ENCODE measurements around the gene TM2D3. TPM values are rescaled to one million over a fixed set of nuclear protein-coding genes. Genes with fewer than 3 reads are reported as not detected.

Gene TM2D3, protein sequence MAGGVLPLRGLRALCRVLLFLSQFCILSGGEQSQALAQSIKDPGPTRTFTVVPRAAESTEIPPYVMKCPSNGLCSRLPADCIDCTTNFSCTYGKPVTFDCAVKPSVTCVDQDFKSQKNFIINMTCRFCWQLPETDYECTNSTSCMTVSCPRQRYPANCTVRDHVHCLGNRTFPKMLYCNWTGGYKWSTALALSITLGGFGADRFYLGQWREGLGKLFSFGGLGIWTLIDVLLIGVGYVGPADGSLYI
- 10 to 100 TPM; 53.6 to 66.8 (median 64.7) TPM for polyA plus RNA-seq (ENCODE audit: insufficient read depth in 1 of 5, insufficient read length in 5 of 5, low replicate concordance in 1 of 5)
- long read RNA-seq, donor 1, transcript TM2D3-208 (2 exons, 2,133 nt), result minor isoform, 7 of 42 reads
- long read RNA-seq, donor 1, transcript TM2D3-201 (6 exons, 1,381 nt), result minor isoform, 6 of 42 reads
- long read RNA-seq, donor 1, transcript TM2D3-202 (5 exons, 1,329 nt), result major isoform, 13 of 42 reads
- long read RNA-seq, donor 1, partial matches to known transcripts, result 7 of 42 reads
- long read RNA-seq, donor 1, other reads (novel, unspliced or antisense), result 0 of 42 reads
- long read RNA-seq, donor 2, transcript TM2D3-202 (5 exons, 1,329 nt), result major isoform, 12 of 22 reads
- long read RNA-seq, donor 2, partial matches to known transcripts, result 0 of 22 reads
- long read RNA-seq, donor 2, other reads (novel, unspliced or antisense), result 0 of 22 reads
- long read RNA-seq, donor 3, transcript TM2D3-202 (5 exons, 1,329 nt), result major isoform, 16 of 39 reads
- long read RNA-seq, donor 3, transcript TM2D3-208 (2 exons, 2,133 nt), result minor isoform, 7 of 39 reads
- long read RNA-seq, donor 3, partial matches to known transcripts, result 6 of 39 reads
- long read RNA-seq, donor 3, other reads (novel, unspliced or antisense), result 0 of 39 reads
- long read RNA-seq, donor 4, transcript TM2D3-202 (5 exons, 1,329 nt), result major isoform, 10 of 26 reads
- long read RNA-seq, donor 4, transcript TM2D3-201 (6 exons, 1,381 nt), result minor isoform, 7 of 26 reads
- long read RNA-seq, donor 4, transcript TM2D3-208 (2 exons, 2,133 nt), result minor isoform, 8 of 26 reads
- long read RNA-seq, donor 4, partial matches to known transcripts, result 0 of 26 reads
- long read RNA-seq, donor 4, other reads (novel, unspliced or antisense), result 0 of 26 reads
- long read RNA-seq, donor 5, transcript TM2D3-202 (5 exons, 1,329 nt), result major isoform, 17 of 53 reads
- long read RNA-seq, donor 5, transcript TM2D3-208 (2 exons, 2,133 nt), result minor isoform, 11 of 53 reads
- long read RNA-seq, donor 5, transcript TM2D3-201 (6 exons, 1,381 nt), result minor isoform, 12 of 53 reads
- long read RNA-seq, donor 5, partial matches to known transcripts, result 5 of 53 reads
- long read RNA-seq, donor 5, other reads (novel, unspliced or antisense), result 0 of 53 reads
- long read RNA-seq, donor 6, transcript TM2D3-208 (2 exons, 2,133 nt), result minor isoform, 9 of 45 reads
- long read RNA-seq, donor 6, transcript TM2D3-202 (5 exons, 1,329 nt), result major isoform, 21 of 45 reads
- long read RNA-seq, donor 6, transcript TM2D3-201 (6 exons, 1,381 nt), result minor isoform, 6 of 45 reads
- long read RNA-seq, donor 6, partial matches to known transcripts, result 0 of 45 reads
- long read RNA-seq, donor 6, other reads (novel, unspliced or antisense), result 0 of 45 reads
- long read RNA-seq, donor 7, transcript TM2D3-202 (5 exons, 1,329 nt), result minor isoform, 12 of 56 reads
- long read RNA-seq, donor 7, transcript TM2D3-208 (2 exons, 2,133 nt), result major isoform, 27 of 56 reads
- long read RNA-seq, donor 7, partial matches to known transcripts, result 9 of 56 reads
- long read RNA-seq, donor 7, other reads (novel, unspliced or antisense), result 0 of 56 reads
- long read RNA-seq, donor 8, partial matches to known transcripts, result 5 of 13 reads
- long read RNA-seq, donor 8, other reads (novel, unspliced or antisense), result 0 of 13 reads

DNA sequence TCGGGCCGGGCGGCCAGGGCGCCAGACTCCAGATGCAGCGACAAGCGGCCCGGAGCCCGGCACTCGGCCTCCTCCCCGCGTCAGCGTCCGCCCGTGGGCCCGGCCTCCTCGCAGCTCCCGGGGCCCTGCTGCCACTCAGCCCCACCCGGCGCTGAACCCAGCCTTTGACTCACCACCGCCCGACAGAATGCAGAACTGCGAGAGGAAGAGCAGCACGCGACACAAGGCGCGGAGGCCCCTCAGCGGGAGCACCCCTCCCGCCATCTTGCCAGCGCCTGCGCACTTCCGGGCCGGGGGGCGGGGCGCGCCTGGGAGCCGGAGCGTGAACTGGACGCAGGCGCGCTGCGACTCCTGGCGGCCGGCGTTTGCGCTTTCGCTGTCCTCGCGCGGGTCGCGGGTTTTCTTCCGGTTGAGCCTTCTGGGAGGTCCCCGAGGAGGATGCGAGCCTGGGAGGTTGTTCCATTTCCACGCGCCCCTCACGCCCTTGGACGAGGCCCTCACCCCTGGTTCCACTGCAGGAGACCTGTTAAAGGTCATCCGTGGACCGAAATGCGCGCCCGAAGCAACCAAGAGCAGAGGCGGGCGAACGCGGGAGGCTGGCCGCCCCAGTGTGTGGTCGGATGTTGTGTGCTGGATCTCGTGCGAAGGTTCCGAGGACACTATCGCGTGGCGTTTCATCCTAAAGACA, at the start of gene TM2D3:
TM2D3 (minus strand) TSS at position 284 of the 688 bp plus-strand sequence; CDS start at position 264, 20 bp downstream.
- peak; percentile 94 to 95 for DNase-seq

DNA sequence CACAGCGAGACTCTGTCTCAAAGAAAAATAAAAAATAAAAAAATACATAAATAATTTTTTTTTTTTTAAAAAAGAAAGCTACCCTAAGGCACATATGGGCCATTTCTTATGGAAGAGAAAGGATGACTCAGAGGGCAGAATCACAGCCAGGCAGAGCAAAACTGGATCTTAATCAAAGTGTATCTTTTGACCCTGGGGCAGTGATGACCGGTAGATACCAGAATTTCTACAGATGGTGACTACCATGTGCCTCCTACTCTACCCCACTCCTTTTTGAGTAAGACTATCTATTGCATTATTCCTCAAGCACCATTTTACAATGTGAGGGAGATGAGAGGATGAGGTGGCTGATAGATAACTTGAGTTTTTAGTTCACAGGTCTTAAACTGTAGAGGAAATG, 46.1 kb upstream of the TM2D3 start:
- no peak for DNase-seq

DNA sequence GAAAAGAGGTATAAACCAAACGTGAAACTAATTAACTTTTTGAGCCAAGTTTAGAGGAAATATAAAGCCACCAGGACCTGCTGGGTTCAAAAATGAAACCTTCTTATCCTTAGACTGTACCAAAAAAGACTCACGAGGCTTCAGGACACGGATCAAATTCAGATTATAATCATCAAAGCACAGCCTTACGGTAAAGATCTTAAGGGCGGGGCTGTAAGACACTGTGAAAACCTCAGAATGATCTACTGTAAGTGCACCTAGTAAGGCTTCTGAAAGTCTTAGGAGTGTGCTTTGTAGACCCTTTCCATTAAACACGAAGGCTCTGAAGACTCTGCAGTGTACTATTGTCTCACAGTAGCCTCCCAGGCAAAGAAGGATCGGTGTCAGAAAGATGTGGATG, 45.3 kb upstream of the TM2D3 start:
- DNase-seq, result no peak

DNA sequence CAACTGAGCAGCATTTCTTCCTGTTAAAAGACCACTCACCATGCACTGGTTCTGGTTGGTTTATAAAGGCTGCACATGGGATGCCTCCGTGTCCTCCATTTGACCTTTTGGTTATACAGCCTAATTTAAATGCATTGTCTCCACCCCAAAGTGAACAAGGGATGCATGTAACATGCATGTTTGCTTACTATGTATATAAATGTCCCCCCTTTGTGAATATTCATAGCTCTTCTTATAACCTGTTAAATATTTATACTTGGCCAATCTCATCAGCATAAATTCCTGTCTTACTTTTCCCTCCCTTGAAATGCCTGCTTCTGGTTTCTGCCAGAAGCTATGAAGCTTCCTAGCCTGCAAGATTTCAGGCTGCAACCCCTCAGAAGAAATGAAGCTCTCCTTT, 44.6 kb upstream of the TM2D3 start:
- DNase-seq, result no peak

DNA sequence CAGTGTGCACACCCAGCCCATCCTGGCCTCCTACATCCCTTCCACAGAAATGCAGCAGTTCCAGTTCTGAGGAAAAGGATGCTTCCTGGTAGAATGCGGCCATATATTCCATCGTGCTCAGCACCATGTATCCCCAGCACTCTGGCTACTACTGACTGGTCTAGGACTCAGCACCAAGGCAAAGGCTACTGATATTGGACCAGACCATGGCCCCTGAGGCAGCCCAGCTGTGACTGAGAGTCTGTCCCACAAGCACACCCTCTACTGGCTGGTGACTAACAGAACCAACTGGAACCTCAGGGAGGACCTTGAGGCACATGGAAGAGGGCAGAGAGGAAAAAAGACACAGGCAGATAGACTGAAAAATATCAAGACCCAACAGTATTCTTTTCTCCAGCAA, 42.1 kb upstream of the TM2D3 start:
- no peak for DNase-seq

DNA sequence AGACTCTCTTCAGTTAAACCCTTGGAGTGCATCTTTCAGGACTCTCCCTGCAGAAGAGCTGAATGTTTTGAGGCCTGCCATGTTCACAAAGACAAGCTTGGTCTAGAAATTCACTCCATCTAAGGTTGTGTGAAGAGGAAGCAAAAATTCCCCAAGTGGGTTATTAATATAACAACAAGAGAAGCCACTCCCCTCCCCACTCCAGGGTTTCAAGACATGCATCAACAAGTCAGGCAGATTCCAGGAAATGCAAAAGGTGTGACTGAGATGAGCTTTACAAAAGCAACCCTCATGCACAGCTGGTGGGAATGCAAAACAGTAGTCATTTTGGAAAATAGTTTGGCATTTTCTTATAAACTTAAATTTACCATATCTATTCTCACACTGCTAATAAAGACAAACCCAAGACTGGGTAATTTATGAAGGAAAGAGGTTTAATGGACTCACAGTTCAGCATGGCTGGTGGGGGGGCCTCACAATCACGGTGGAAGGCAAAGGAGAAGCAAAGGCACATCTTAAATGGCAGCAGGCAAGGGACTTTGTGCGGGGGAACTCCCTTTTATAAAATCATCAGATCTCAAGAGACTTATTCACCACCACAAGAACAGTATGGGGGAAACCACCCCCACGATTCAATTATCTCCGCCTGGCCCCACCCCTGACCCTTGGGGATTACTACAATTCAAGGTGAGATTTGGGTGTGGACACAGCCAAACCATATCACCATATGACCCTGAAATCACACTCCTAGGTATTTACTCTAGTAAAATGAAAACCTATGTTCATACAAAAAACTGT, 40.8 kb upstream of the TM2D3 start:
- no peak for DNase-seq

DNA sequence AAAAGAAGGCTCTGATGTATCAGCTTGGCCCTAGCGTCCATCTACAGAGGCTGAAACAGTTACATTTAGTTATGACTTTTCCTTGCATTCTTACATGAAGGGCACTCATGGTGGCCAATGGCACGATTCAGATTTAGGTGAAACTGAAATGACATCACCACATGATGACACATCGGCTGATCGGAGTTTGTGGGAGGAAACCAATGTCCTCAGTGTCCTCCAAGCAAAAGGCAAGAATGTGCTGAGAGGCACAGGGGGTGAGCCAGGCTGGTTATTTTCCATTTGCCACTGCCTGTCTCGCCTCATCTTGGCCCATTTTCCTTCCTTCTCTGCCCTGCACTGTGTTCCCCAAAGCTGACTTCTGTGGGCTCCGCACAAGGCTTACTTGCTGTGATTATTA, 37.7 kb upstream of the TM2D3 start:
- DNase-seq, result no peak

DNA sequence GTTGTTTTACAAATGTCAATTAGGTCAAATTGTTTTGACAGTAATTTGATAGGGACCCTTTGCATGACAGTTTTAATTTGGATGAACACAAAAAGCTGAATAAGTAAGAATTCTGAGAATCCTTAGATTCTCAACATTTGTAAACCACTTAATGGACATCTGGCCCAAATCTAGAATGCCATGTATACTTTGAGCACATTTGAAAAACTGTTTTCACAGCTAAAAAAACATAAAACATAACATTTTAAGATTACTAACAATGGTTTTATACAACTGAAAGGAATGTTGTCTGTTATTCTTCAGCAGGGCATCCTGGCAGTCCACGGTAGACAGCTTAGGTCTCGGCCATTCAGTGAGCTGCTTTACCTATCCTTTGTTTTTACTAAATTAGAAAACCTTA, 34.5 kb upstream of the TM2D3 start:
- no peak for DNase-seq

DNA sequence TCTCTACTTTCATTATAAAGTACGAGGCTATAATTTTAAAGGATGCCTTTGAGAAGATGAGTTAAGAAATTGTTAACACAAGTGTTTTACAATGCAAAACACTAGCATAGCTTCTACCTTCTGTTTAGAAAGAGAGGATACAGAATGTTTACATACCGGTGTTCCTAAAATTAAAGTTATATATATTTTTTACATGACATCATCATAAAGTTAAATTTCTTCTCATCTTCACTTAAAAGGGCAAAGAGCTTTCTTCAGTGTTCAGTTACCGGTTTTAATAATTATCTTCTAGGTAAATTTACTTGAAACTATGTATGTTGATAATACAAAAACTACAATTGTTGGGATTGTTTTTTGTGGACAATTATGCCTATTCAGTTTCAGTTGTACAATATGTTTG, 32.7 kb upstream of the TM2D3 start:
- no peak for DNase-seq

DNA sequence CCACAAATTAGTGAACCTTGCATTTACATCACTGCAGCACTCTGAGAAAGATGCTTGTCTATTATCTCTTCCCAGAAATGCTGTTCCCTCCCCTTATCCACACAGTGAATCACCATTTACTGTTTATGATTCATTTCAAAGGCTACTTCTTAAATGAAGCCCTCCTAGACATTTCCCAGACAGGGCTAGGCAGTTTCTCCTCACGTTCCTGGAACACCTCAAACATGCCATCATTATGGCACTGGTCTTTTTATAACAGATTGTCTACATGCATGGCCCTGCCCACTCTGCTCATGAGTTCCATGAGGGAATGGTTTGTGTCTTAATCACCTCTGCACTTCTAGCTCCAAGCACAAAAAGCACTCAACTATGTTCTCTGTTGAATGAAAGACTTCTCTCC, 32.2 kb upstream of the TM2D3 start:
- no peak for DNase-seq

DNA sequence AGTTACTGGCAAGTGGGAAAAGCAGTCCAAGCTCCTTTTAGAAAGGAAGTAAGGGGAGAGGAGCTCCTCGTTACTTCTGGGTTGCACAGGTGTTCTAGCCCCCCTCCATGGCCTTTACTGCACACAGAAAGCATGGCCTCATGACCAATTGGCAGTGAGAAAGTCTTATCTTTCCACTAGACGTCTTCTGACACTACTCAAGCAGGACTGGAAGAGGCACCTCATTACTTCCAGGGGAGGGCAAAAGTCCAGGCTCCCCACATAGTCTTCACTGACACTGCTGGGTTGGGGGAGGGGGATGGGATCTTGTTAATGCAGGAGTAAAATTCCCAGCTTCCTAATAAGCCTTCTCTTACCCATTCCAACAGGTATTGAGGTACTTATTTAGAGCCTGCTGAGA, 27.6 kb upstream of the TM2D3 start:
- DNase-seq, result no peak

DNA sequence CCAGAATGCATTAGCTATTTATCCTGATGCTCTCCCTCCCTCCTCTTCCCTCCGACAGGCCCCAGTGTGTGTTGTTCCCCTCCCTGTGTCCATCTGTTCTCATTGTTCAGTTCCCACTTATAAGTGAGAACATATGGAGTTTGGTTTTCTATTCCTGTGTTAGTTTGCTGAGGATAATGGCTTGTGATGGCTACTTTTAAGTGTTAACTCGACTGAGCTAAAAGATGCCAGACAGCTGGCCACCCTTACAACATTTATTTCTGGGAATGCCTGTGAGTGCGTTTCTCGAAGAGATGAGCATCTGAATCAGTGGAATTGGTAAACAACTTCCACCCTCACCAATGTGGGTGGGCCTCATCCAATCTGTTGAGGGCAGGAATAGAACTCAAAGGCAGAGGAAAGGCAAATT, 24.7 kb upstream of the TM2D3 start:
- no peak for DNase-seq

DNA sequence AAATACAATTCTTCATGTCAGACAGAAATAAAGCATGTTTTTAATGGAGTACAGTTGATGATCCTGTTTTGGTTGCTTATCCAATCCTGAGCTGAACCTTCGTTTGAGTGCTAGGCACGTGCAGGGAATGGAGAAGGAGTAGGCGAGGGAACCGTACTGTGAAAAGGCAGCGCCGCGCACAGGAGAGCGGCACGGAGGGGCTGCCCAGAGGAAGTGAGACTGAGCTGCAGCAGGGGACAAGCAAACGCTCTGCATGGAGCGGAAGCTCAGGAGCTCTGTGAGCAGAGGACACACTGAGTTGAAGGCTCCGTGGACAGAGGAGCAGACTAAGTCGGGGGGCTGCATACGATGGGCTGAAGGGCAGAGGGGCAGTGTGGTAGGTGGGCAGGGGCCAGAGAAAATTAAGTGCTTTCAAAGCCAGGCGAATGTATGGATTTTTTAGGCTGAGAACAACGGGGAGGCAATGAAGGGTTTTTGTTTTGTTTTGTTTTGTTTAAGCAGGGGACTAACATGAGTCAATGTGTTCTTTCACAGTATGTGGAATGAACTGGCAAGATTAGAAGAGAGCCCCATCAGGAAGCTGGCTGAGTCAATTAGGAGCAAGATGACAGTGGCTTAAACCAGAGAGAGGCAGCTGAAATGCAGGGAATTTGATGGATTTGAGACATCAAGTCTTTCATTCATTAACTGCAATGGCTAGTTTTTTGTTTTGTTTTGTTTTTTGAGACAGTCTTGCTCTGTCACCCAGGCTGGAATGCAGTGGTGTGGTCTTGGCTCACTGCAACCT, 23.8 kb upstream of the TM2D3 start:
- DNase-seq, result no peak

DNA sequence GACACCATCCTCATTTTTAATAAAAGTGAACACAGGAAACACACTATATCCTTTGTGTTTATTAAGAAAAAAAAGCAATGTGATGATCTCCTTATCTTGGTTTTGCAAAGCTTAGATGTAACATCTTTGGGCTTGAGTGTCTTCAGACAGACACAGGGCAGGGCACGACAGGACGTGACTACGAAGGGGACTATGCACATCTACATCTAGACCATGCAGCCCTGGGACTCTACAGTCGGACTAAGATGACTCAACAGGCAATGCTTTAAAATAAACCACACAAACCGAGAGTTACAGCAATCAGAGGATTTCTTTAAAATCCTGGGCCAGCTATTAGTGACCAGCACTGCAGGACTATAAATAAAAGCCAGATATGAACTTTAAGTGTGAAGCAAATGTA, 22.8 kb upstream of the TM2D3 start:
- DNase-seq, result no peak

DNA sequence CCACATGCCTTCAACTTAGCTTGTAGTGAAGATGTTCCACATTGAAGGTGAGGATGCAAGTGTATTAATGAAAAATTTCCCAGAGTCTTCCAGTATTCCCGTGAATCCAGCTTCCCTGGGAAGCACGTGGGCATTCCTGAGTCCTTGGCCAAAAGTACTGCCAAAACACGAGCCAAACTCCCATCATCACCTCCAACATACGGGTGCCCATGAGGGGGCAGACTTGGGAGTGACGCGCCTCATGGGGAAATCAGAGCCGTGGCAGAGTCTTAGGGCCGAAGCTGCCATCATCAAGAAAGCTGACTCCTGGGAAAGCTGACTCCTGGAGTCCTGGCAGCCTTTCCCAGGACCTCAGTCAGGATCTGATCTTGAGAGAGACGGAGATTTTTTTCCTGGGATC, 20.1 kb upstream of the TM2D3 start:
- no peak for DNase-seq

DNA sequence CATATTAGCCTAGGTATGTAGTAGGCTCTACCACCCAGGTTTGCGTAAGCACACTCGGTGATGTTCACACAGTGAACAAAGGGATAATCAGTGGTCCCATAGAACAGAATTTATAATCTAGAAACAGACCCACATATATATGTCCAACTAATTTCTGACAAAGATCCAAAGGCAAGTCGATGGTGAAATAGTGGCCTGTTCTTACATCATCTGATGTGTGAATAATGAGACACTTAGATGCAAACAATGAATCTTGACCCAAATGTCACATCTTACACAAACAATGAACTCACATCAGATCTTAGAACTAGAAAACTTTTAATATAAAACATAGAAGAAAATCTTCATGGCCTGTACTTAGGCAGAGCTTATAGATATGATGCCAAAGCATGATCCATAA, 17.6 kb upstream of the TM2D3 start:
- DNase-seq, result no peak

DNA sequence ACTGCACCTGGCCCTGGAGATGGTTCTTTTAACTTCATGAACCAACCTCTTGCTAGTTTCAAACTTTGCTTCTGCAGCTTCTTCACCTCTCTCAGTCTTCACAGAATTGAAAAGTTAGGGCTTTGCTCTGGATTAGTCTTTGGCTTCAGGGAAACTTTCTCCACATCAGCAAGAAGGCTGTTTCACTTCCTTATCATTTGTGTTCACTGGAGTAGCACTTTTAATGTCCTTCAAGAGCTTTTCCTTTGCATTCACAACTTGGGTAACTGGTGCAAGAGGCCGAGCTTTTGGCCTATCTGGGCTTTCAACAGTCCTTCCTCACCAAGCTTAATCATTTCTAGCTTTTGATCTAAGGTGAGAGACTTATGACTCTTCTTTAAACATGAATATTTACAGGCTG, 15.7 kb upstream of the TM2D3 start:
- no peak for DNase-seq

DNA sequence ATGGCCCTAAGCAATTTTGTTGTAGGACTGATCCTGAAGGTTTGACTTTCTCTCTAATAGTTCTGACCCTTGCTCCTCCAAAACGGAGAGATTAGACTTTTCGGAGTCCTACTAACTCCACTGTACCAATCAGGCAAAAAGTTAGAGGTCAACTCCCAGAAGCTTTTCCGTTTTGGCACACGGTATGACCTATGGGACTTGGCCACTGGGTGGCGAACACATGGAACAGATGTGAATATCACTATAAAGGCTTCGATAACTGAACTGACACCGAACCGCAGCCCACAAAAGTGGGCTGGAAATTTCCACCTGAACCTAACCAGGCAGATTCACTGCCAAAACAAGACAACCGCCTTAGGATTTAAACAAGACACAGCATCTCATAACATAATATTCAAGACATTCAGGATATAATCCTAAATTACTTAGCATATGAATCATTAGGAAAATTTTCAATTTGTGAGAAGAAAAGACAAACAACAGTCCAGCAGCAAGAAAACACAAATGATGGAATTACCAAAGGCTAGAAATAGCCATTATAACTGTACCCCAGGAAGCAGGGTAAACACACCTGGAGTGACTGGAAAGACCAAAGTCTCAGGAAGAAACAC, 12.2 kb upstream of the TM2D3 start:
- no peak for DNase-seq

Data from right lung (tissue), 10 donors.